Upper lobe of left lung (tissue), 6 donors: Measurements from ENCODE around the gene DIAPH3. TPM values are rescaled to one million over a fixed set of nuclear protein-coding genes. Genes with fewer than 3 reads are reported as not detected.
"Not testable (repeated sequence)": the region's sequence is repeated elsewhere in the genome, so short reads cannot be mapped to it uniquely, and the experiment has no call there.

Source experiments
- ATAC-seq, 2 donors: fragments of 200-7000 bp; cut with Tn5 transposase; one replicate each; pipeline ENCODE4 v1.9.1; 2022; ENCODE audit warnings: mild to moderate bottlenecking in 2 of 2, moderate library complexity in 2 of 2; ENCODE audit not compliant: low FRiP score in 2 of 2
- DNase-seq, 2 donors: peaks; one replicate each; pipeline ENCODE4 v3.0.0-alpha.2; 2019 to 2020
- H3K27ac ChIP-seq, 4 donors: fragments of 200-600 bp; sonication (generic); one replicate each; pipeline ENCODE4 v1.5.1; 2016 to 2019
- H3K27me3 ChIP-seq, 4 donors: fragments of 200-600 bp; sonication (generic); one replicate each; pipeline ENCODE4 v1.5.1; 2017 to 2019
- H3K36me3 ChIP-seq, 4 donors: fragments of 200-600 bp; sonication (generic); one replicate each; pipeline ENCODE4 v1.5.1; 2016 to 2019
- H3K4me1 ChIP-seq, 4 donors: fragments of 200-600 bp; sonication (generic); one replicate each; pipeline ENCODE4 v1.5.1; 2018 to 2019
- H3K4me3 ChIP-seq, 4 donors: fragments of 200-600 bp; sonication (generic); one replicate each; pipeline ENCODE4 v1.5.1; 2017 to 2019; ENCODE audit warnings: mild to moderate bottlenecking in 2 of 4, moderate library complexity in 1 of 4
- H3K9me3 ChIP-seq, 4 donors: fragments of 200-600 bp; sonication (generic); one replicate each; pipeline ENCODE4 v1.5.1; 2018 to 2019
- CTCF ChIP-seq, 6 experiments: fragments of 450-650 bp in 4 of 6; fragments of 200-600 bp in 2 of 6; sonication (generic) in 2 of 6; IDR thresholded peaks; one replicate each; pipeline ENCODE4 v1.5.1; 2016 to 2019; ENCODE audit warnings: antibody characterized with exemption in 6 of 6
- EP300 ChIP-seq, 4 donors: sonication (generic); formaldehyde crosslinking; IDR thresholded peaks; one replicate each; pipeline ENCODE4 v1.5.1; 2017; ENCODE audit warnings: antibody characterized with exemption in 4 of 4, control low read depth in 2 of 4
- POLR2A ChIP-seq, 4 donors: fragments of 450-650 bp; IDR thresholded peaks; one replicate each; pipeline ENCODE4 v1.5.1; 2016 to 2017; ENCODE audit warnings: antibody characterized with exemption in 4 of 4, mild to moderate bottlenecking in 2 of 4
- POLR2AphosphoS5 ChIP-seq, 2 donors: sonication (generic); formaldehyde crosslinking; IDR thresholded peaks; one replicate each; pipeline ENCODE4 v1.5.1; 2017; ENCODE audit warnings: antibody characterized with exemption in 2 of 2
- WGBS, 2 donors: methylation state at CpG; one replicate each; pipeline ENCODE4 v1.1.5; 2017 to 2018; 5-methylcytosine and 5-hydroxymethylcytosine counted together
- total RNA-seq, 6 donors: library from RNA; depleted of rRNA in 4 of 6; stranded (reverse); fragments of >200 nt in 4 of 6; gene quantifications; one replicate each; pipeline versions ENCODE4 v1.1.0 to v1.2.1, GENCODE V29; 2016 to 2021
- donor health status: DM: no; HTN: no; CAD: no; lungs with moderate emphysema.
- donor health status: DM: no; HTN: yes; CAD: no; lungs with severe emphysema.

DIAPH3 gene
- total RNA-seq, 6 donors from 2014 or later, result 2.8 to 6.3 (median 5.4) TPM

- H3K4me3 ChIP-seq, result no peak overlapping the region
- ATAC-seq (no peak), DNase-seq (no peak)
- no peaks in the 10 kb centered on the region for H3K36me3 ChIP-seq
- WGBS, 2 donors, result 91 to 95% methylated on average over 2 of the region's 2 CpGs
- TF ChIP-seq POLR2AphosphoS5 (IDR thresholded peaks at IDR 0.05), result no peak
- no peak for TF ChIP-seq POLR2A (IDR thresholded peaks at IDR 0.05)
- no peak for TF ChIP-seq EP300 (IDR thresholded peaks at IDR 0.05)
- no peaks in the 10 kb centered on the region for H3K27me3 ChIP-seq
- H3K27ac ChIP-seq, result no peak overlapping the region
- no peaks in the 10 kb centered on the region for H3K9me3 ChIP-seq
- no peaks in the 10 kb centered on the region for H3K4me1 ChIP-seq
Measured at GRCh38 chr13:60062502-60062901, 101.2 kb downstream of the DIAPH3 start.

- H3K36me3 ChIP-seq, result no peaks in the 10 kb centered on the region
- H3K9me3 ChIP-seq, result no peaks in the 10 kb centered on the region
- no peak for DNase-seq
- no peaks in the 10 kb centered on the region for H3K27me3 ChIP-seq
- no peak overlapping the region for H3K4me3 ChIP-seq
- H3K27ac ChIP-seq, result no peak overlapping the region
- H3K4me1 ChIP-seq, result no peaks in the 10 kb centered on the region
- no peak for ATAC-seq
- WGBS, 2 donors, result 89 to 96% methylated on average over 3 of the region's 3 CpGs
- TF ChIP-seq CTCF (IDR thresholded peaks at IDR 0.05), result no peak
- no peak for TF ChIP-seq POLR2A (IDR thresholded peaks at IDR 0.05)
- no peak for TF ChIP-seq POLR2AphosphoS5 (IDR thresholded peaks at IDR 0.05)
- no peak for TF ChIP-seq EP300 (IDR thresholded peaks at IDR 0.05)
Measured at GRCh38 chr13:60061737-60062136, 102.0 kb downstream of the DIAPH3 start.

- ATAC-seq (no peak), DNase-seq (no peak)
- Histone ChIP-seq H3K36me3 (no peaks in the 10 kb centered on the region), H3K4me1 (no peaks in the 10 kb centered on the region), H3K27me3 (no peaks in the 10 kb centered on the region), H3K4me3 (no peak overlapping the region), H3K9me3 (no peaks in the 10 kb centered on the region), H3K27ac (no peak overlapping the region)
- 53 to 64% methylated on average over 3 of the region's 3 CpGs for WGBS, 2 donors
- TF ChIP-seq POLR2AphosphoS5 (IDR thresholded peaks at IDR 0.05), result no peak
- TF ChIP-seq POLR2A (IDR thresholded peaks at IDR 0.05), result no peak
- TF ChIP-seq CTCF (IDR thresholded peaks at IDR 0.05), result no peak
Measured at GRCh38 chr13:60051754-60052285, 111.9 kb downstream of the DIAPH3 start.

- not testable (repeated sequence) for H3K36me3 ChIP-seq, H3K4me1 ChIP-seq, H3K27ac ChIP-seq, DNase-seq, H3K4me3 ChIP-seq, H3K9me3 ChIP-seq, ATAC-seq, H3K27me3 ChIP-seq
Measured at GRCh38 chr13:60048353-60048752, 115.4 kb downstream of the DIAPH3 start.

- H3K4me1 ChIP-seq, result no peaks in the 10 kb centered on the region
- no peak overlapping the region for H3K27ac ChIP-seq
- H3K27me3 ChIP-seq, result no peaks in the 10 kb centered on the region
- H3K9me3 ChIP-seq, result no peaks in the 10 kb centered on the region
- DNase-seq, result no peak
- 72 to 87% methylated on average over 3 of the region's 3 CpGs for WGBS, 2 donors
- ATAC-seq, result no peak
- TF ChIP-seq CTCF (IDR thresholded peaks at IDR 0.05) (no peak), POLR2A (IDR thresholded peaks at IDR 0.05) (no peak), POLR2AphosphoS5 (IDR thresholded peaks at IDR 0.05) (no peak), EP300 (IDR thresholded peaks at IDR 0.05) (no peak)
- H3K36me3 ChIP-seq, result no peaks in the 10 kb centered on the region
- H3K4me3 ChIP-seq, result no peak overlapping the region
Measured at GRCh38 chr13:60047918-60048317, 115.8 kb downstream of the DIAPH3 start.

- Histone ChIP-seq H3K4me1 (no peaks in the 10 kb centered on the region), H3K9me3 (no peaks in the 10 kb centered on the region), H3K27me3 (no peaks in the 10 kb centered on the region), H3K36me3 (no peaks in the 10 kb centered on the region), H3K4me3 (no peak overlapping the region), H3K27ac (no peak overlapping the region)
- ATAC-seq (no peak), DNase-seq (no peak)
- WGBS, 2 donors, result 94 to 98% methylated on average over 4 of the region's 4 CpGs
- TF ChIP-seq EP300 (IDR thresholded peaks at IDR 0.05), result no peak
- TF ChIP-seq POLR2A (IDR thresholded peaks at IDR 0.05), result no peak
- no peak for TF ChIP-seq POLR2AphosphoS5 (IDR thresholded peaks at IDR 0.05)
- TF ChIP-seq CTCF (IDR thresholded peaks at IDR 0.05), result no peak
Measured at GRCh38 chr13:60044321-60044720, 119.4 kb downstream of the DIAPH3 start.
